ENCODE results near the gene EPHA3. TPM values are rescaled to one million over a fixed set of nuclear protein-coding genes. Genes with fewer than 3 reads are reported as not detected.

The EPHA3 gene
- total RNA-seq, 8 experiments from 2014 or later: 0.36 to 84.3 (median 42.7) TPM; not detected in 1

GRCh38 chr3:89405593-89405992, 298.2 kb downstream of the EPHA3 start:
- Histone ChIP-seq H3K27ac (no peak overlapping the region), H3K4me1 (replicated peaks in 1 of 2) (peaks cover 5 to 11% of the 10 kb centered on the region in 2 donors), H3K4me3 (no peak overlapping the region)
- in situ Hi-C loops (cut with MboI; ENCODE audit: low pct_unique_long_range_greater_than_20kb in 2 of 9, low sequenced_read_pairs in 9 of 9, unreplicated experiment in 9 of 9): no loop called here
- whole genome bisulfite sequencing, 10 experiments: 0 to 100% (median 83%) methylated on average over 1 to 2 of the region's 2 CpGs; no CpG with 5 or more reads in 1 of the 10 experiments
- peak in 3 of 8 experiments; percentile 72 to 80 (median 78) for ATAC-seq (replicated peaks in 6 of 8)

GRCh38 chr3:89411201-89411600, 303.8 kb downstream of the EPHA3 start:
- ATAC-seq (replicated peaks in 6 of 8): peak in 5 of 8 experiments; percentile 74 to 93 (median 83)
- in situ Hi-C loops (cut with MboI; ENCODE audit: low pct_unique_long_range_greater_than_20kb in 2 of 9, low sequenced_read_pairs in 9 of 9, unreplicated experiment in 9 of 9): no loop called here

DNA sequence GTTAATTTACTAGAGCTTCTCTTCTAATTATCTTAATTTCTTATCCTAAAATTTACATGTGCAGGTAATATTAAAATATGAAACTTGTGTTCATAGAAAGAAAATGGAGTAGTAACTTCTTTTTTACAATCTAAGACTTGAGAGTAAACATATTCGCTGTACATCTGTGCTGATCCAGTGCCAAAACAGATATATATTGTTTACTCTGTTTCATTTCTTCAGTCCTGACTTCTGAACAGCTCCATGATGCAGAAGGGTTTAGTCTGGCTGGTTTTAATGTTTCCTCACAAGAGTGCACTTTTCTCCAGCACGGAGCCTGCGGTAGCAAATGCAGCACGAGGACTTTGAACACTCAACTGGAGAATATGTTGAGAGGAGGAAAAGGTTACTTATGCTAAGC, 306.8 kb downstream of the EPHA3 start:
- ATAC-seq (replicated peaks in 6 of 8): no peak
- in situ Hi-C loops (cut with MboI; ENCODE audit: low pct_unique_long_range_greater_than_20kb in 2 of 9, low sequenced_read_pairs in 9 of 9, unreplicated experiment in 9 of 9): no loop called here
- no peak overlapping the region for H3K4me3 ChIP-seq
- H3K4me1 ChIP-seq (replicated peaks in 1 of 2): peaks cover 11 to 23% of the 10 kb centered on the region in 2 donors
- no peak overlapping the region for H3K27ac ChIP-seq
- 71 to 100% (median 92%) methylated on average over 1 to 4 of the region's 4 CpGs; no CpG with 5 or more reads in 1 of the 10 experiments for WGBS, 10 experiments

More at GRCh38 chr3:89411201-89411600, 303.8 kb downstream of the EPHA3 start:
- no peak overlapping the region for H3K27ac ChIP-seq
- peaks cover 11 to 23% of the 10 kb centered on the region in 2 donors for H3K4me1 ChIP-seq (replicated peaks in 1 of 2)
- 10 to 80% (median 38%) methylated on average over 1 to 3 of the region's 3 CpGs; no CpG with 5 or more reads in 2 of the 10 experiments for WGBS, 10 experiments
- H3K4me3 ChIP-seq: no peak overlapping the region

DNA sequence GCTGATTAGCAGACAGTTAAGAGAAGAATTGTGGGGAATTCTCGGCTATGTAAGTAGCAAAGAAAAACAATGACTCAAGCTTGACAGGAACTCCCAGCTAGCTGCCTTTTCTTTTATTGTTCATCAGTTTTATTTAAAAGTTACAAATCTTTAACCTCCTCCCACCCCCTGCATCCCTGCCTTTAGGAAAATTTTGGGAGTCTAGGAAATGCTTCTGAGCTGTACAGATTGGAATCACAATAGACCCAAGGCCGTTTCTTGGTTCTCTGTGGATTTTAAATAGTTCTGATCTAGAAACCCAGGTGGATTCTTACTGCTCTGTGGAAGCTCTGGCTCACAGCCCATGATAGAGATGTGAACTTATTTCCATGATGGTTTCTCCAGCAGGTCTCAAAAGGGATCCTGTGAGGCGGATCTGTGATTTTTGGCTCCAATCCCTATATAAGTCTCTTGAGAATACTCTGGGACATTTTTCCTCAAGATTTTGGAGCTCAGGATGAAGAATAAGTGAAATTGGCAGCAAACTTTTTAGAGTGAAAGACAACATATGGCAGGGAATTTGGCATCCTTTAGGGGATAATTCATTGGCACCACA, 312.3 kb downstream of the EPHA3 start:
- 13 to 100% (median 77%) methylated on average over 1 to 3 of the region's 3 CpGs; no CpG with 5 or more reads in 1 of the 10 experiments for WGBS, 10 experiments
- in situ Hi-C loops (cut with MboI; ENCODE audit: low pct_unique_long_range_greater_than_20kb in 2 of 9, low sequenced_read_pairs in 9 of 9, unreplicated experiment in 9 of 9): no loop called here
- ATAC-seq (replicated peaks in 6 of 8): no peak
- H3K4me3 ChIP-seq: no peak overlapping the region
- H3K27ac ChIP-seq: no peak overlapping the region
- no peaks in the 10 kb centered on the region for H3K4me1 ChIP-seq (replicated peaks in 1 of 2)

- Histone ChIP-seq H3K27ac (no peak overlapping the region), H3K4me3 (no peak overlapping the region), H3K4me1 (replicated peaks in 1 of 2) (no peaks in the 10 kb centered on the region)
- 57 to 100% (median 84%) methylated on average over 1 to 5 of the region's 5 CpGs; no CpG with 5 or more reads in 2 of the 10 experiments for WGBS, 10 experiments
- ATAC-seq (replicated peaks in 6 of 8): no peak
- in situ Hi-C loops (cut with MboI; ENCODE audit: low pct_unique_long_range_greater_than_20kb in 2 of 9, low sequenced_read_pairs in 9 of 9, unreplicated experiment in 9 of 9): loop anchor here in 1 of 9 experiments (25.0 kb wide), 1 partner anchor 111 kb away; no protein-coding TSS in a partner anchor
Observed at GRCh38 chr3:89426060-89426459, 318.6 kb downstream of the EPHA3 start.

DNA sequence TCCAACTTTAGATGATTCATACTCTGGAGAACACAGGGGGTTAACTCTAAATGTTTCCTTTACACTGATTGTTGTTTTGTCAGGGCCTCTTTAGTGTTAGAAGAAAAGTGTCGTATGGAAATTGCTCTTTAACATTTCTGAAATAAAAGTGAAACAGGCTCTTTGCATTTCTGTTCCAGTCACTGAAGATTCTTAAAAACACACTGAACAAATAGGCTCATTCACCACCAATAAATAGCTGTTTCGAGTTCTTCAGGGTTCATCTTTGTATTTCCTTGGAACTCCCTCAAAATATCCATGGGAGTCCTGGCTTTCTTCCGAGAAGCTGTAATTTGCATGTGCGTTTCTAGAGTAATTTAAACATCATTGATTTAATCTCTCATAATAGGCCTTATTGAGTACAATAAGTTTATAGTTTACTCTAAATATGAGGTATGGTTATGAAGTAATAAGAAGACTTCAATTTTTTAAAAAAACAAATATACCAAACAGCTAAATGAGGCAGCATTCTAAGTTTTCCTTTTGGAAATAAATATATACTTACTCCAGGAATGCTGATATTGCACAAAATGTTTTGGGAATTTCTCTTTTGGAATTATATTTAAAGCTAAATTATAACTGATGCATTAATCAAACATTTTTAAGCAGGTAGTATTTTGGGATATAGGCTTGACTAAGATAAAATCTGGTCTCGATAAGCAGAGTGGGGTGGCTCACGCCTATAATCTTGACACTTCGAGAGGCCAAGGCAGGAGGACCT, 327.4 kb downstream of the EPHA3 start:
- peak in 3 of 8 experiments; percentile 24 to 68 (median 43) for ATAC-seq (replicated peaks in 6 of 8)
- in situ Hi-C loops (cut with MboI; ENCODE audit: low pct_unique_long_range_greater_than_20kb in 2 of 9, low sequenced_read_pairs in 9 of 9, unreplicated experiment in 9 of 9): loop anchor here in 1 of 9 experiments (25.0 kb wide), 1 partner anchor 102 kb away; no protein-coding TSS in a partner anchor
- 17 to 77% (median 62%) methylated on average over 1 to 6 of the region's 7 CpGs; no CpG with 5 or more reads in 2 of the 10 experiments for WGBS, 10 experiments
- Histone ChIP-seq H3K4me1 (replicated peaks in 1 of 2) (no peaks in the 10 kb centered on the region), H3K4me3 (no peak overlapping the region), H3K27ac (no peak overlapping the region)

DNA sequence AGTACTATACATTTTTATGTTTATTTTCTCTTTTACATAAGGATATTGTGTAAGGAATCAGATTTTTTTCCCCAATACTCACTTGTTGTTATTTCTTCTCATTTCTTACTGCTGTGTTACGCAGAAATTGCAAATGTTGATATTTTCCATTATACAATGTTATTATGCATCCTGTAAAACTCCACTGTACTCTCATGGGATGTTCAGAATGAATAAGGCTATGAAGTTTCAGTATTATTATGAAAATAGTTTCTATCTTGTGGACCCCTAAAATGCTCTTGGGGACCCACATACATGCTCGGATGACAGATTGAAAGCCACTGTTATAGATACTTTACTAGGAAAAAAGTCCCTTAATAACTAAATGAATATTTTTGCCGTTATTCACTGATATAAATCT, 329.4 kb downstream of the EPHA3 start:
- in situ Hi-C loops (cut with MboI; ENCODE audit: low pct_unique_long_range_greater_than_20kb in 2 of 9, low sequenced_read_pairs in 9 of 9, unreplicated experiment in 9 of 9): loop anchor here in 1 of 9 experiments (25.0 kb wide), 1 partner anchor 100 kb away; no protein-coding TSS in a partner anchor
- ATAC-seq (replicated peaks in 6 of 8): no peak
- WGBS, 10 experiments: 39 to 100% (median 90%) methylated on average over 2 to 3 of the region's 3 CpGs; no CpG with 5 or more reads in 1 of the 10 experiments
- no peak overlapping the region for H3K4me3 ChIP-seq
- H3K27ac ChIP-seq: no peak overlapping the region
- no peaks in the 10 kb centered on the region for H3K4me1 ChIP-seq (replicated peaks in 1 of 2)

- H3K4me3 ChIP-seq: no peak overlapping the region
- in situ Hi-C loops (cut with MboI; ENCODE audit: low pct_unique_long_range_greater_than_20kb in 2 of 9, low sequenced_read_pairs in 9 of 9, unreplicated experiment in 9 of 9): loop anchor here in 1 of 9 experiments (25.0 kb wide), 1 partner anchor 97 kb away; no protein-coding TSS in a partner anchor
- 0 to 100% (median 95%) methylated on average over 1 to 4 of the region's 4 CpGs for WGBS, 10 experiments
- ATAC-seq (replicated peaks in 6 of 8): no peak
- H3K4me1 ChIP-seq (replicated peaks in 1 of 2): no peaks in the 10 kb centered on the region
- no peak overlapping the region for H3K27ac ChIP-seq
Observed at GRCh38 chr3:89440386-89440785, 333.0 kb downstream of the EPHA3 start.

DNA sequence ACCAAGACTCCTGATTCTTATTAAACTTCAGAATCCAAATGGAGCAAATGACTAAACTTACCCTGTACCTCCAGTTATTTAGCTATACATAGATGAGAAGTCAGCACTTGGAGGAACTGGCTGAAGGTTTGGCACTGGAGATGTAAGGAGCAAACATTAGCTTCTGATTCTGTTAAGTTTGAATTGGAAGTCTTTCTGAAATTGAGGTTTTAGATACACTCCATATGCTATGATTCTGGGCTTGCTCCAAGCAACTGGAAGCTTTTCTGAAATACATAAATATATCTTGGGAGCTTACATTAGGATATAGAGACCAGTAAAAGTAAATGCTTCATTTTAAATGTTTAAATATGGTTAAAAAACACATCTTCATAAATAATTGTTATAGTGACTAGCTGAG, 333.7 kb downstream of the EPHA3 start:
- no peak for ATAC-seq (replicated peaks in 6 of 8)
- no peaks in the 10 kb centered on the region for H3K4me1 ChIP-seq (replicated peaks in 1 of 2)
- no peak overlapping the region for H3K4me3 ChIP-seq
- in situ Hi-C loops (cut with MboI; ENCODE audit: low pct_unique_long_range_greater_than_20kb in 2 of 9, low sequenced_read_pairs in 9 of 9, unreplicated experiment in 9 of 9): loop anchor here in 1 of 9 experiments (25.0 kb wide), 1 partner anchor 96 kb away; no protein-coding TSS in a partner anchor
- no peak overlapping the region for H3K27ac ChIP-seq

GRCh38 chr3:89446593-89446992, 339.2 kb downstream of the EPHA3 start:
- no peak for ATAC-seq (replicated peaks in 6 of 8)
- Histone ChIP-seq H3K4me3 (no peak overlapping the region), H3K4me1 (replicated peaks in 1 of 2) (no peaks in the 10 kb centered on the region), H3K27ac (no peak overlapping the region)
- WGBS, 10 experiments: 70 to 100% (median 91%) methylated on average over 1 of the region's 1 CpG; no CpG with 5 or more reads in 2 of the 10 experiments
- in situ Hi-C loops (cut with MboI; ENCODE audit: low pct_unique_long_range_greater_than_20kb in 2 of 9, low sequenced_read_pairs in 9 of 9, unreplicated experiment in 9 of 9): loop anchor here in 1 of 9 experiments (25.0 kb wide), 1 partner anchor 91 kb away; no protein-coding TSS in a partner anchor

- no peak overlapping the region for H3K27ac ChIP-seq
- WGBS, 10 experiments: 38 to 100% (median 89%) methylated on average over 1 of the region's 1 CpG; no CpG with 5 or more reads in 3 of the 10 experiments
- no peak overlapping the region for H3K4me3 ChIP-seq
- in situ Hi-C loops (cut with MboI; ENCODE audit: low pct_unique_long_range_greater_than_20kb in 2 of 9, low sequenced_read_pairs in 9 of 9, unreplicated experiment in 9 of 9): loop anchor here in 1 of 9 experiments (25.0 kb wide), 1 partner anchor 90 kb away; no protein-coding TSS in a partner anchor
- no peak for ATAC-seq (replicated peaks in 6 of 8)
- no peaks in the 10 kb centered on the region for H3K4me1 ChIP-seq (replicated peaks in 1 of 2)
Observed at GRCh38 chr3:89447243-89447642, 339.8 kb downstream of the EPHA3 start.

- Histone ChIP-seq H3K4me3 (no peak overlapping the region), H3K27ac (no peak overlapping the region), H3K4me1 (replicated peaks in 1 of 2) (no peaks in the 10 kb centered on the region)
- in situ Hi-C loops (cut with MboI; ENCODE audit: low pct_unique_long_range_greater_than_20kb in 2 of 9, low sequenced_read_pairs in 9 of 9, unreplicated experiment in 9 of 9): loop anchor here in 1 of 9 experiments (25.0 kb wide), 1 partner anchor 88 kb away; no protein-coding TSS in a partner anchor
- 31 to 100% (median 79%) methylated on average over 1 to 4 of the region's 4 CpGs; no CpG with 5 or more reads in 2 of the 10 experiments for WGBS, 10 experiments
- peak in 1 of 8 experiments; percentile 91 for ATAC-seq (replicated peaks in 6 of 8)
Observed at GRCh38 chr3:89449086-89449485, 341.7 kb downstream of the EPHA3 start.

GRCh38 chr3:89452066-89452465, 344.6 kb downstream of the EPHA3 start:
- Histone ChIP-seq H3K27ac (no peak overlapping the region), H3K4me3 (no peak overlapping the region), H3K4me1 (replicated peaks in 1 of 2) (no peaks in the 10 kb centered on the region)
- ATAC-seq (replicated peaks in 6 of 8): no peak
- in situ Hi-C loops (cut with MboI; ENCODE audit: low pct_unique_long_range_greater_than_20kb in 2 of 9, low sequenced_read_pairs in 9 of 9, unreplicated experiment in 9 of 9): no loop called here
- WGBS, 10 experiments: 25 to 100% (median 67%) methylated on average over 1 to 2 of the region's 2 CpGs
